ENCODE data around the gene METTL23. TPM values are rescaled to one million over a fixed set of nuclear protein-coding genes. Genes with fewer than 3 reads are reported as not detected.

The METTL23 gene
- total RNA-seq, 1 donor from 2014 or later = 27.5 TPM

DNA sequence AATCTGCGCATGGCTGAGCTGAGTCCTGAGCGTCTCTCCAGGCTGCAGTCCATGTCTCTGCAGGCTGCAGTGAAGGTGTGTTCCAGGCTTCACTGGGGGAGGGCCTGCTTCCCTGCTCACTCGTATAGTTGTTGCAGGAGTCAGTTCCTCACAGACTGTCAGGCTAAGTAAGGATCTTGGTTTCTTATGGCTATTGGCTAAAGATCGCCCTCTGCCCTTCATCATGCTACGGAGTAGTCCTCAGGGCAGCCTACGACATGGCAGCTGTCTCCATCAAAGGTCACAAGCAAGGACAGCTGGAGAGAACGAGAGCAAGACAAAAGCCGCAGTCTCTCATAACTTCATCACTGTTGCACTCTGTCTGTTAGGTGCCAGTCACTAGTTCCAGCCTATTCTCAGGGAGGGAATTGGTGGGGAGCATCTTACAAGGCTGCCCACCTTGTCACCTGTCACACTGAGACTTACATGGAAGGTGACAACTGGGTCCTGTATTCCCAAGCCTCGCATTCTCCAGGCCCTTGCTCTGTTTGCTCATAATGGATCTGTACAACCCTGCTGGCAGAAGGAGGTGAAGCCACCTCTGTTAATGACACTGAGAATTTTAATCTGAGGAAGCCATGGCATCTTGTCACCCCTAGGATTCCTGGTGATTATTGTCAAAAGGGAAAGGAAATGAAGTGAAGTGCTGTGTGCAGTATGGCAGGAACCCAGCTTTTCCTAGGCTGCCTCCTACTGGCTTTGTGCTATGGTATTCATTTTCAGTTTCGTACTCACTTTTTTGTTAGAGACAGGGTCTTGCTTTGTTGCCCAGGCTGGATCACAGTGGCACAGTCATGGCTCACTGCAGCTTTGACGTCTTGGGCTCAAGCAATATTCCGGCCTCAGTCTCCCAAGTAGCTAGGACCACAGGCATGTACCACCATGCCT is 54.7 kb downstream of the METTL23 start:
- no peaks in the 10 kb centered on the region for H3K9me3 Mint-ChIP-seq
- no peak for DNase-seq (ENCODE audit: extremely low spot score, unreplicated experiment)
- no peak overlapping the region for H3K27ac Mint-ChIP-seq
- H3K4me1 Mint-ChIP-seq (ENCODE audit: unreplicated experiment) = no peaks in the 10 kb centered on the region
- TF ChIP-seq, protein P1, sequence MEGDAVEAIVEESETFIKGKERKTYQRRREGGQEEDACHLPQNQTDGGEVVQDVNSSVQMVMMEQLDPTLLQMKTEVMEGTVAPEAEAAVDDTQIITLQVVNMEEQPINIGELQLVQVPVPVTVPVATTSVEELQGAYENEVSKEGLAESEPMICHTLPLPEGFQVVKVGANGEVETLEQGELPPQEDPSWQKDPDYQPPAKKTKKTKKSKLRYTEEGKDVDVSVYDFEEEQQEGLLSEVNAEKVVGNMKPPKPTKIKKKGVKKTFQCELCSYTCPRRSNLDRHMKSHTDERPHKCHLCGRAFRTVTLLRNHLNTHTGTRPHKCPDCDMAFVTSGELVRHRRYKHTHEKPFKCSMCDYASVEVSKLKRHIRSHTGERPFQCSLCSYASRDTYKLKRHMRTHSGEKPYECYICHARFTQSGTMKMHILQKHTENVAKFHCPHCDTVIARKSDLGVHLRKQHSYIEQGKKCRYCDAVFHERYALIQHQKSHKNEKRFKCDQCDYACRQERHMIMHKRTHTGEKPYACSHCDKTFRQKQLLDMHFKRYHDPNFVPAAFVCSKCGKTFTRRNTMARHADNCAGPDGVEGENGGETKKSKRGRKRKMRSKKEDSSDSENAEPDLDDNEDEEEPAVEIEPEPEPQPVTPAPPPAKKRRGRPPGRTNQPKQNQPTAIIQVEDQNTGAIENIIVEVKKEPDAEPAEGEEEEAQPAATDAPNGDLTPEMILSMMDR (conservative IDR thresholded peaks at IDR 0.05) = no peak
- peaks cover 11% of the 10 kb centered on the region for H3K36me3 Mint-ChIP-seq
- H3K4me3 Mint-ChIP-seq = no peak overlapping the region
- H3K27me3 Mint-ChIP-seq = no peaks in the 10 kb centered on the region

GRCh38 chr17:76783146-76783545 is 56.5 kb downstream of the METTL23 start:
- Mint-ChIP-seq H3K4me3 (no peak overlapping the region), H3K27me3 (no peaks in the 10 kb centered on the region), H3K9me3 (no peaks in the 10 kb centered on the region), H3K36me3 (peaks cover 10% of the 10 kb centered on the region), H3K4me1 (ENCODE audit: unreplicated experiment) (no peaks in the 10 kb centered on the region), H3K27ac (no peak overlapping the region)
- TF ChIP-seq, protein P1 (conservative IDR thresholded peaks at IDR 0.05) = no peak
- no peak for DNase-seq (ENCODE audit: extremely low spot score, unreplicated experiment)

Small RNA genes within 50 kb of the gene (microRNA-seq; reads per million reads assigned to microRNA genes)
- 1.7 reads per million for gene MIR636

Other genes with a start within 250 kb of the METTL23 start
- 12.3 and 17.2 TPM in 2 replicates for gene RHBDF2, start 225.4 kb upstream of the METTL23 start, total RNA-seq (ENCODE audit: low replicate concordance)
- 2.5 and 10.0 TPM in 2 replicates for gene CYGB, start 189.1 kb upstream of the METTL23 start, total RNA-seq (ENCODE audit: low replicate concordance)
- gene PRCD, start 186.8 kb upstream of the METTL23 start, total RNA-seq (ENCODE audit: low replicate concordance) = 0.33 and 3.3 TPM in 2 replicates
- gene ST6GALNAC2, start 141.0 kb upstream of the METTL23 start, total RNA-seq (ENCODE audit: low replicate concordance) = 4.3 and 10.4 TPM in 2 replicates
- gene ST6GALNAC1, start 83.1 kb upstream of the METTL23 start, total RNA-seq (ENCODE audit: low replicate concordance) = 10.3 and 17.3 TPM in 2 replicates
- gene MXRA7, start 15.9 kb upstream of the METTL23 start, total RNA-seq (ENCODE audit: low replicate concordance) = 43.4 and 75.0 TPM in 2 replicates
- gene JMJD6, start 233 bp upstream of the METTL23 start, total RNA-seq (ENCODE audit: low replicate concordance) = 23.6 and 35.4 TPM in 2 replicates
- 198 and 273 TPM in 2 replicates for gene SRSF2, start 10.5 kb downstream of the METTL23 start, total RNA-seq (ENCODE audit: low replicate concordance)
- 29.0 and 33.9 TPM in 2 replicates for gene MFSD11, start 11.3 kb downstream of the METTL23 start, total RNA-seq (ENCODE audit: low replicate concordance)
- 3.0 and 15.9 TPM in 2 replicates for gene MGAT5B, start 141.6 kb downstream of the METTL23 start, total RNA-seq (ENCODE audit: low replicate concordance)